Gastrocnemius medialis (tissue), 4 donors: ENCODE measurements around the gene LPAR3. TPM values are rescaled to one million over a fixed set of nuclear protein-coding genes. Genes with fewer than 3 reads are reported as not detected.

Source experiments
- ATAC-seq, 2 donors: fragments of 150-250 bp; one replicate each; pipeline ENCODE4 v1.9.1; 2016
- DNase-seq, 2 donors: peaks; one replicate each; pipeline ENCODE4 v3.0.0-alpha.2; 2019
- H3K27ac ChIP-seq, 4 donors: fragments of 200-600 bp; sonication (generic); 1 replicate in 1 of 4; 2 replicates in 3 of 4; pipeline ENCODE4 v1.5.1; 2016 to 2018; ENCODE audit warnings: mild to moderate bottlenecking in 2 of 4, moderate library complexity in 1 of 4
- H3K27me3 ChIP-seq, 3 donors: fragments of 200-600 bp; sonication (generic) in 2 of 3; 1 replicate in 1 of 3; 2 replicates in 2 of 3; pipeline versions ENCODE4 v1.5.1 to v1.6.0; 2016 to 2019; ENCODE audit warnings: mild to moderate bottlenecking in 1 of 3, moderate library complexity in 1 of 3
- H3K36me3 ChIP-seq, 2 donors: fragments of 200-600 bp; sonication (generic) in 1 of 2; one replicate each; pipeline ENCODE4 v1.5.1; 2017 to 2018
- H3K4me1 ChIP-seq, 2 donors: fragments of 200-600 bp; sonication (generic) in 1 of 2; one replicate each; pipeline ENCODE4 v1.5.1; 2016 to 2017; ENCODE audit warnings: mild to moderate bottlenecking in 2 of 2
- H3K4me3 ChIP-seq, 4 donors: fragments of 200-600 bp; sonication (generic) in 3 of 4; 1 replicate in 1 of 4; 2 replicates in 3 of 4; pipeline ENCODE4 v1.5.1; 2016 to 2019; ENCODE audit warnings: mild to moderate bottlenecking in 2 of 4
- H3K9me3 ChIP-seq, 3 donors: fragments of 200-600 bp; sonication (generic) in 2 of 3; 1 replicate in 1 of 3; 2 replicates in 2 of 3; pipeline ENCODE4 v1.5.1; 2016 to 2019
- CTCF ChIP-seq, 5 experiments: fragments of 450-650 bp in 3 of 5; fragments of 200-600 bp in 2 of 5; sonication (generic) in 2 of 5; IDR thresholded peaks in 4 of 5; conservative IDR thresholded peaks in 1 of 5; 1 replicate in 4 of 5; 2 replicates in 1 of 5; pipeline ENCODE4 v1.5.1; 2016 to 2019; ENCODE audit warnings: antibody characterized with exemption in 5 of 5, mild to moderate bottlenecking in 3 of 5, moderate library complexity in 3 of 5
- POLR2A ChIP-seq, 2 donors: fragments of 450-650 bp; IDR thresholded peaks; one replicate each; pipeline ENCODE4 v1.6.1; 2017; ENCODE audit warnings: antibody characterized with exemption in 2 of 2, mild to moderate bottlenecking in 2 of 2, moderate library complexity in 2 of 2
- in situ Hi-C, 4 donors: fragments of 200-750 bp; cut with MboI; loops; one replicate each; pipeline versions ENCODE4 v1.15.0 to v1.8.0; 2017; ENCODE audit warnings: low sequenced_read_pairs in 4 of 4
- intact Hi-C: fragments of 100-400 bp; cut with DNase I; formaldehyde crosslinking; loops from one replicate; pipeline ENCODE4 v1.15.1; 2023; ENCODE audit warnings: low total_unique reads
- total RNA-seq, 4 donors: library from RNA; depleted of rRNA; stranded (reverse); fragments of >200 nt; gene quantifications; one replicate each; pipeline versions ENCODE4 v1.1.0 to v1.2.3, GENCODE V29; 2016

Gene LPAR3
- total RNA-seq, 4 donors from 2014 or later: not detected

GRCh38 chr1:84919461-84919970 is 26.5 kb upstream of the LPAR3 start:
- H3K36me3 ChIP-seq: no peaks in the 10 kb centered on the region
- no peaks in the 10 kb centered on the region for H3K9me3 ChIP-seq
- H3K27ac ChIP-seq: no peak overlapping the region
- no peaks in the 10 kb centered on the region for H3K4me1 ChIP-seq
- intact Hi-C loops: no loop called here
- in situ Hi-C loops: no loop called here
- ATAC-seq: no peak
- no peak overlapping the region for H3K4me3 ChIP-seq
- DNase-seq: no peak
- no peaks in the 10 kb centered on the region for H3K27me3 ChIP-seq
- TF ChIP-seq POLR2A (IDR thresholded peaks at IDR 0.05) (no peak), CTCF (IDR thresholded peaks at IDR 0.05 in 4 of 5, conservative IDR thresholded peaks at IDR 0.05 in 1 of 5) (no peak)

- Histone ChIP-seq H3K36me3 (no peaks in the 10 kb centered on the region), H3K4me1 (no peaks in the 10 kb centered on the region), H3K27ac (no peak overlapping the region), H3K27me3 (no peaks in the 10 kb centered on the region), H3K4me3 (no peak overlapping the region), H3K9me3 (no peaks in the 10 kb centered on the region)
- TF ChIP-seq POLR2A (IDR thresholded peaks at IDR 0.05) (no peak), CTCF (IDR thresholded peaks at IDR 0.05 in 4 of 5, conservative IDR thresholded peaks at IDR 0.05 in 1 of 5) (no peak)
- intact Hi-C loops (no loop called here), in situ Hi-C loops (no loop called here)
- ATAC-seq (no peak), DNase-seq (no peak)
Observed at GRCh38 chr1:84918726-84919336, 25.8 kb upstream of the LPAR3 start.

GRCh38 chr1:84916897-84917296 is 23.9 kb upstream of the LPAR3 start:
- Histone ChIP-seq H3K36me3 (no peaks in the 10 kb centered on the region), H3K9me3 (no peaks in the 10 kb centered on the region), H3K4me1 (no peaks in the 10 kb centered on the region), H3K27ac (no peak overlapping the region), H3K4me3 (no peak overlapping the region), H3K27me3 (no peaks in the 10 kb centered on the region)
- in situ Hi-C loops (no loop called here), intact Hi-C loops (no loop called here)
- TF ChIP-seq POLR2A (IDR thresholded peaks at IDR 0.05): no peak
- no peak for TF ChIP-seq CTCF (IDR thresholded peaks at IDR 0.05 in 4 of 5, conservative IDR thresholded peaks at IDR 0.05 in 1 of 5)
- no peak for DNase-seq
- no peak for ATAC-seq

- in situ Hi-C loops (no loop called here), intact Hi-C loops (no loop called here)
- TF ChIP-seq CTCF (IDR thresholded peaks at IDR 0.05 in 4 of 5, conservative IDR thresholded peaks at IDR 0.05 in 1 of 5) (no peak), POLR2A (IDR thresholded peaks at IDR 0.05) (no peak)
- Histone ChIP-seq H3K4me3 (no peak overlapping the region), H3K9me3 (no peaks in the 10 kb centered on the region), H3K4me1 (no peaks in the 10 kb centered on the region), H3K27me3 (no peaks in the 10 kb centered on the region), H3K36me3 (no peaks in the 10 kb centered on the region), H3K27ac (no peak overlapping the region)
- no peak for ATAC-seq
- no peak for DNase-seq
Observed at GRCh38 chr1:84913555-84913892, 20.5 kb upstream of the LPAR3 start.
